Neural progenitor cell (in vitro differentiated cells): ENCODE data around the gene ITGB8. TPM values are rescaled to one million over a fixed set of nuclear protein-coding genes. Genes with fewer than 3 reads are reported as not detected.

Experiments used
- DNase-seq: peaks from one replicate; pipeline ENCODE4 v3.0.0-alpha.2; 2016; ENCODE audit warnings: low spot score
- H2AFZ ChIP-seq: fragments of 200-600 bp; sonication (generic); replicated peaks from 2 replicates; pipeline ENCODE4 v1.6.1; 2016; ENCODE audit warnings: antibody characterized with exemption
- H3F3A ChIP-seq: fragments of 200-600 bp; sonication (generic); 2 replicates; pipeline ENCODE4 v1.6.1; 2016; ENCODE audit warnings: antibody characterized with exemption, low read depth
- H3K27ac ChIP-seq: fragments of 200-600 bp; sonication (generic); 2 replicates; pipeline ENCODE4 v1.5.1; 2016; ENCODE audit warnings: mild to moderate bottlenecking
- H3K27me3 ChIP-seq: fragments of 200-600 bp; sonication (generic); 2 replicates; pipeline ENCODE4 v1.6.1; 2016; ENCODE audit warnings: mild to moderate bottlenecking, moderate library complexity
- H3K36me3 ChIP-seq: fragments of 200-600 bp; sonication (generic); 2 replicates; pipeline ENCODE4 v1.5.1; 2016
- H3K4me1 ChIP-seq: fragments of 200-600 bp; sonication (generic); 2 replicates; pipeline ENCODE4 v1.6.1; 2016; ENCODE audit warnings: mixed run types
- H3K4me2 ChIP-seq: fragments of 200-600 bp; sonication (generic); 2 replicates; pipeline ENCODE4 v1.6.1; 2016
- H3K4me3 ChIP-seq: fragments of 200-600 bp; sonication (generic); 2 replicates; pipeline ENCODE4 v1.5.1; 2016
- H3K79me2 ChIP-seq: fragments of 200-600 bp; sonication (generic); 2 replicates; pipeline ENCODE4 v1.6.1; 2016; ENCODE audit warnings: low read depth
- H3K9ac ChIP-seq: fragments of 200-600 bp; sonication (generic); 2 replicates; pipeline ENCODE4 v1.6.1; 2016
- H3K9me3 ChIP-seq: fragments of 200-600 bp; sonication (generic); 2 replicates; pipeline ENCODE4 v1.5.1; 2016; ENCODE audit warnings: low read depth
- H4K20me1 ChIP-seq: fragments of 200-600 bp; sonication (generic); 2 replicates; pipeline ENCODE4 v1.6.1; 2016; ENCODE audit warnings: low read depth
- H3K27ac Mint-ChIP-seq: 3 replicates; pipeline ENCODE4 v1.8.0; 2021; ENCODE audit warnings: mixed read lengths
- H3K27me3 Mint-ChIP-seq: 2 replicates; pipeline ENCODE4 v1.8.0; 2022; ENCODE audit warnings: low read depth, mild to moderate bottlenecking, inconsistent platforms, moderate library complexity, mixed read lengths; ENCODE audit not compliant: insufficient read depth
- H3K36me3 Mint-ChIP-seq: 3 replicates; pipeline ENCODE4 v1.8.0; 2021; ENCODE audit warnings: mixed read lengths
- H3K4me1 Mint-ChIP-seq: 3 replicates; pipeline ENCODE4 v1.8.0; 2021; ENCODE audit warnings: mixed read lengths
- H3K4me3 Mint-ChIP-seq: 3 replicates; pipeline ENCODE4 v1.8.0; 2021; ENCODE audit warnings: mild to moderate bottlenecking, moderate library complexity, mixed read lengths
- H3K9me3 Mint-ChIP-seq: 3 replicates; pipeline ENCODE4 v1.8.0; 2020; ENCODE audit warnings: mixed read lengths
- EZH2 ChIP-seq: fragments of 200-600 bp; sonication (generic); IDR thresholded peaks from 2 replicates; pipeline ENCODE4 v1.6.1; 2017; ENCODE audit warnings: antibody characterized with exemption, mild to moderate bottlenecking, moderate library complexity
- EZH2phosphoT487 ChIP-seq: fragments of 200-600 bp; sonication (generic); IDR thresholded peaks from 2 replicates; pipeline ENCODE4 v1.6.1; 2017; ENCODE audit warnings: antibody characterized with exemption
- total RNA-seq: library from RNA; depleted of rRNA; stranded (reverse); fragments of >200 nt; gene quantifications from 2 replicates; pipeline ENCODE4 v1.2.3, GENCODE V29; 2015; ENCODE audit warnings: low replicate concordance
- TF ChIP-seq, protein P1 (sequence below): fragments of 200-600 bp; sonication (generic); IDR thresholded peaks from 2 replicates; pipeline ENCODE4 v1.5.1; 2017; ENCODE audit warnings: antibody characterized with exemption, mild to moderate bottlenecking

ITGB8 gene
- total RNA-seq, 1 donor from 2014 or later: 5.3 TPM

DNA sequence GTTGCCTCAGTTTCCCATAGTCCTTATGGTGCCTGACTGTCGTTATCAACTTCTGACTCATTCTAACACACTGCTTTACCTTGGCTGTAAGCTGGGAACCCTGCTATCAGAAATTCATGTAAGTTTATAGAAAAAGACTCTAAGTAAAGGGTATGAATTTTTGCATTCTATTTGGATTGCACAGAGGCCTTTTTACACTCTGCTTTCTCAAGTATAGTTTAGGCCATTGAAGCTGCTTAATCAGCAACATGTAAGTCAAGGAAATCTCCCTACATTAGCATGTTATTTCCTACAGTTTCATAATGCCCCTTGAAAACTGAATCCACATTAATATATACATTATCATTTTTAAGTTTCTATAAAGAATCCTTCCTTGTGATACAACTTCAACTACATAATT, 17.1 kb upstream of the ITGB8 start:
- Histone ChIP-seq H3K4me3 (no peak overlapping the region), H3K9me3 (no peaks in the 10 kb centered on the region), H3K27ac (no peak overlapping the region), H3K9ac (no peak overlapping the region), H3F3A (no peaks in the 10 kb centered on the region), H3K79me2 (no peaks in the 10 kb centered on the region), H3K27me3 (no peaks in the 10 kb centered on the region), H3K4me2 (no peak overlapping the region), H3K4me1 (no peaks in the 10 kb centered on the region), H2AFZ (no peak overlapping the region), H3K36me3 (no peaks in the 10 kb centered on the region), H4K20me1 (no peaks in the 10 kb centered on the region)
- DNase-seq: no peak
- H3K4me3 Mint-ChIP-seq: no peak overlapping the region
- TF ChIP-seq EZH2phosphoT487 (no peak), EZH2 (no peak)
- TF ChIP-seq, protein P1, sequence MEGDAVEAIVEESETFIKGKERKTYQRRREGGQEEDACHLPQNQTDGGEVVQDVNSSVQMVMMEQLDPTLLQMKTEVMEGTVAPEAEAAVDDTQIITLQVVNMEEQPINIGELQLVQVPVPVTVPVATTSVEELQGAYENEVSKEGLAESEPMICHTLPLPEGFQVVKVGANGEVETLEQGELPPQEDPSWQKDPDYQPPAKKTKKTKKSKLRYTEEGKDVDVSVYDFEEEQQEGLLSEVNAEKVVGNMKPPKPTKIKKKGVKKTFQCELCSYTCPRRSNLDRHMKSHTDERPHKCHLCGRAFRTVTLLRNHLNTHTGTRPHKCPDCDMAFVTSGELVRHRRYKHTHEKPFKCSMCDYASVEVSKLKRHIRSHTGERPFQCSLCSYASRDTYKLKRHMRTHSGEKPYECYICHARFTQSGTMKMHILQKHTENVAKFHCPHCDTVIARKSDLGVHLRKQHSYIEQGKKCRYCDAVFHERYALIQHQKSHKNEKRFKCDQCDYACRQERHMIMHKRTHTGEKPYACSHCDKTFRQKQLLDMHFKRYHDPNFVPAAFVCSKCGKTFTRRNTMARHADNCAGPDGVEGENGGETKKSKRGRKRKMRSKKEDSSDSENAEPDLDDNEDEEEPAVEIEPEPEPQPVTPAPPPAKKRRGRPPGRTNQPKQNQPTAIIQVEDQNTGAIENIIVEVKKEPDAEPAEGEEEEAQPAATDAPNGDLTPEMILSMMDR: no peak
- no peak overlapping the region for H3K27ac Mint-ChIP-seq
- H3K36me3 Mint-ChIP-seq: no peaks in the 10 kb centered on the region
- H3K9me3 Mint-ChIP-seq: no peaks in the 10 kb centered on the region
- H3K4me1 Mint-ChIP-seq: no peaks in the 10 kb centered on the region
- H3K27me3 Mint-ChIP-seq: no peaks in the 10 kb centered on the region

GRCh38 chr7:20314198-20314597, 16.5 kb upstream of the ITGB8 start:
- peaks cover 2% of the 10 kb centered on the region for H3K27me3 Mint-ChIP-seq
- H3K27ac ChIP-seq: no peak overlapping the region
- H3K36me3 Mint-ChIP-seq: no peaks in the 10 kb centered on the region
- DNase-seq: no peak
- no peaks in the 10 kb centered on the region for H3K4me1 Mint-ChIP-seq
- no peaks in the 10 kb centered on the region for H3K4me1 ChIP-seq
- H3K27ac Mint-ChIP-seq: no peak overlapping the region
- H3K27me3 ChIP-seq: no peaks in the 10 kb centered on the region
- no peaks in the 10 kb centered on the region for H3F3A ChIP-seq
- no peak overlapping the region for H3K4me3 Mint-ChIP-seq
- no peaks in the 10 kb centered on the region for H3K36me3 ChIP-seq
- H3K9ac ChIP-seq: no peak overlapping the region
- H2AFZ ChIP-seq: no peak overlapping the region
- no peaks in the 10 kb centered on the region for H3K79me2 ChIP-seq
- H3K9me3 Mint-ChIP-seq: peaks cover 2% of the 10 kb centered on the region
- no peaks in the 10 kb centered on the region for H3K9me3 ChIP-seq
- H4K20me1 ChIP-seq: no peaks in the 10 kb centered on the region
- TF ChIP-seq, protein P1: no peak
- TF ChIP-seq EZH2phosphoT487 (no peak), EZH2 (no peak)
- no peak overlapping the region for H3K4me2 ChIP-seq
- H3K4me3 ChIP-seq: no peak overlapping the region

DNA sequence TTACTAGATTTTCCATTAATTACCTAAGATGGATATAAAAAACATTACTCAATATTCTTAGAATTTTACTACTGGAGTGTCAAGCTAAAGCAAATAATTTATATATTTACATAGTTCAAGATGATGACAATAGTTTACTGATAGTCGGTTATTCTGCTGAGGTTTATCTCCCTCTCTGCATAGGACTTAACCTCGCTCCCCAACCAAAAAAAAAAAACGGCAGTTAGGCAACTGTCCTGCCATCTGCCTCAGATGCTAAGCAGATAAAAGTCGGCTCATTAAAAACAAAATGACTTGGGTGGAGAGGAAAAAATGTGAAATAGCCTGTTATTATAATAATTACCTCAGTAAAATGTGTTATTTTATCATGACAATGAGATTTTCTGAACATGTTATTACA, 14.0 kb upstream of the ITGB8 start:
- no peaks in the 10 kb centered on the region for H3K27me3 ChIP-seq
- Mint-ChIP-seq H3K36me3 (no peaks in the 10 kb centered on the region), H3K4me3 (no peak overlapping the region), H3K9me3 (peaks cover 2% of the 10 kb centered on the region), H3K4me1 (no peaks in the 10 kb centered on the region), H3K27me3 (peaks cover 2% of the 10 kb centered on the region), H3K27ac (no peak overlapping the region)
- H3K9me3 ChIP-seq: no peaks in the 10 kb centered on the region
- no peaks in the 10 kb centered on the region for H4K20me1 ChIP-seq
- H3K4me2 ChIP-seq: no peak overlapping the region
- H3K36me3 ChIP-seq: no peaks in the 10 kb centered on the region
- no peaks in the 10 kb centered on the region for H3F3A ChIP-seq
- no peak overlapping the region for H3K9ac ChIP-seq
- TF ChIP-seq, protein P1: no peak
- no peak for TF ChIP-seq EZH2phosphoT487
- no peak for TF ChIP-seq EZH2
- no peaks in the 10 kb centered on the region for H3K4me1 ChIP-seq
- H2AFZ ChIP-seq: no peak overlapping the region
- H3K4me3 ChIP-seq: no peak overlapping the region
- no peaks in the 10 kb centered on the region for H3K79me2 ChIP-seq
- H3K27ac ChIP-seq: no peak overlapping the region
- no peak for DNase-seq

DNA sequence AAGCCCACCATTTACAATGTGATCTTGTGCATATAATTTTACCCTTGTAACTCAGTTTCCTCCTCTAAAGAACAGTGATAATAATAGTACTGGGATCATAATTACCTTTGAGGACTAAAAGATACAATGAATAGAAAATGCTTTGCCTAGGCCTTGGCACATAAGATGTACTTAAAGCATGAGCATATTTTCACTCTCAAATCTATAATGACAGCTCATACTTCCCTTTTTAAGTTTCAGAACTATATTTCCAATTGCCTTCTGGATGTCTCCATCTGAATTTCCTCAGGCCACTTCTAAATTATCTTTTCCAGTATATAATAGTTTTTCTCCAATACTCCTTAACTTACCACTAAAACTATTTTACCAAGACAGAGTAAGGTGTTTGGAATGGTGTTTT, 13.3 kb upstream of the ITGB8 start:
- H3K4me2 ChIP-seq: no peak overlapping the region
- H3K27me3 ChIP-seq: no peaks in the 10 kb centered on the region
- no peaks in the 10 kb centered on the region for H3K4me1 ChIP-seq
- Mint-ChIP-seq H3K4me1 (no peaks in the 10 kb centered on the region), H3K36me3 (no peaks in the 10 kb centered on the region), H3K27me3 (peaks cover 2% of the 10 kb centered on the region), H3K4me3 (no peak overlapping the region), H3K27ac (no peak overlapping the region), H3K9me3 (peaks cover 2% of the 10 kb centered on the region)
- H3F3A ChIP-seq: no peaks in the 10 kb centered on the region
- H2AFZ ChIP-seq: no peak overlapping the region
- H4K20me1 ChIP-seq: no peaks in the 10 kb centered on the region
- H3K9me3 ChIP-seq: no peaks in the 10 kb centered on the region
- H3K79me2 ChIP-seq: no peaks in the 10 kb centered on the region
- TF ChIP-seq EZH2phosphoT487 (no peak), EZH2 (no peak)
- TF ChIP-seq, protein P1: no peak
- no peak overlapping the region for H3K9ac ChIP-seq
- no peaks in the 10 kb centered on the region for H3K36me3 ChIP-seq
- no peak overlapping the region for H3K4me3 ChIP-seq
- no peak overlapping the region for H3K27ac ChIP-seq
- no peak for DNase-seq
